OCI-LY1 (cell line): ENCODE data around the gene POLE.

ENCODE experiments used
- EZH2 ChIP-seq: fragments of 200-600 bp; sonication (generic), shearing (Covaris generic); IDR thresholded peaks from 2 replicates; pipeline ENCODE4 v1.8.0; 2017; ENCODE audit warnings: borderline replicate concordance, mixed run types, mild to moderate bottlenecking, antibody characterized with exemption, low read length, moderate library complexity, mixed read lengths
- TF ChIP-seq, protein P1 (sequence below): fragments of 200-600 bp; sonication (generic), shearing (Covaris generic); IDR thresholded peaks from 2 replicates; pipeline ENCODE4 v1.5.1; 2017; ENCODE audit warnings: mild to moderate bottlenecking, antibody characterized with exemption, low read length, moderate library complexity, mixed read lengths

- TF ChIP-seq, protein P1, sequence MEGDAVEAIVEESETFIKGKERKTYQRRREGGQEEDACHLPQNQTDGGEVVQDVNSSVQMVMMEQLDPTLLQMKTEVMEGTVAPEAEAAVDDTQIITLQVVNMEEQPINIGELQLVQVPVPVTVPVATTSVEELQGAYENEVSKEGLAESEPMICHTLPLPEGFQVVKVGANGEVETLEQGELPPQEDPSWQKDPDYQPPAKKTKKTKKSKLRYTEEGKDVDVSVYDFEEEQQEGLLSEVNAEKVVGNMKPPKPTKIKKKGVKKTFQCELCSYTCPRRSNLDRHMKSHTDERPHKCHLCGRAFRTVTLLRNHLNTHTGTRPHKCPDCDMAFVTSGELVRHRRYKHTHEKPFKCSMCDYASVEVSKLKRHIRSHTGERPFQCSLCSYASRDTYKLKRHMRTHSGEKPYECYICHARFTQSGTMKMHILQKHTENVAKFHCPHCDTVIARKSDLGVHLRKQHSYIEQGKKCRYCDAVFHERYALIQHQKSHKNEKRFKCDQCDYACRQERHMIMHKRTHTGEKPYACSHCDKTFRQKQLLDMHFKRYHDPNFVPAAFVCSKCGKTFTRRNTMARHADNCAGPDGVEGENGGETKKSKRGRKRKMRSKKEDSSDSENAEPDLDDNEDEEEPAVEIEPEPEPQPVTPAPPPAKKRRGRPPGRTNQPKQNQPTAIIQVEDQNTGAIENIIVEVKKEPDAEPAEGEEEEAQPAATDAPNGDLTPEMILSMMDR, result no peak
- TF ChIP-seq EZH2, result no peak
Observed at GRCh38 chr12:132576701-132577100, 110.4 kb downstream of the POLE start.
